ENCODE data around the gene SYPL1. TPM values are rescaled to one million over a fixed set of nuclear protein-coding genes. Genes with fewer than 3 reads are reported as not detected.

Gene SYPL1
- polyA plus RNA-seq, 1 donor: 97.0 TPM

- Histone ChIP-seq H3K27me3 (ENCODE audit: control insufficient read depth, insufficient read depth, low read length) (no peaks in the 10 kb centered on the region), H3K4me3 (ENCODE audit: low read length) (no peak overlapping the region), H3K27ac (ENCODE audit: low read length) (no peak overlapping the region), H3K4me1 (ENCODE audit: control insufficient read depth, insufficient read depth, low read length) (no peaks in the 10 kb centered on the region), H3K36me3 (ENCODE audit: control insufficient read depth, insufficient read depth, low read length) (peaks cover 30% of the 10 kb centered on the region), H3K9me3 (ENCODE audit: control insufficient read depth, low read depth, low read length) (no peaks in the 10 kb centered on the region)
- 89% methylated on average over 1 of the region's 3 CpGs for WGBS (ENCODE audit: insufficient coverage, low lambda C conversion rate)
- no peak for DNase-seq
These were observed 17.3 kb downstream of the SYPL1 start for GRCh38 chr7:106094780-106095179.

DNA sequence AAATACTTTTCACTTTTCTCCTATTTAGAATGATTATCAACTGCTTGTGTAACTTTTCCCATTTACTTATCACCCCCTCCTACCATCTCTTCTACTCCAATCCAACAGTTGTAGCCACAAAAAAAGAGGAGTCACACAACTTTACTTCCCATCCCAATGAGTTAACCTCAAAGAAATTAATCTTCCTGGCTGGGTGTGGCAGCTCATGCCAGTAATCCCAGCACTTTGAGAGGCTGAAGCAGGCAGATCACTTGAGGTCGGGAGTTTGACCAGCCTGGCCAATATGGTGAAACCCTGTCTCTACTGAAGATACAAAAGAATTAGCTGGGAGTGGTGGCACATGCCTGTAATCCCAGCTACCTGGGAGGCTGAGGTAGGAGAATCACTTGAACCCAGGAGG, 19.9 kb downstream of the SYPL1 start:
- no peaks in the 10 kb centered on the region for H3K27me3 ChIP-seq (ENCODE audit: control insufficient read depth, insufficient read depth, low read length)
- no peak for DNase-seq
- WGBS (ENCODE audit: insufficient coverage, low lambda C conversion rate): no CpG with 5 or more reads among the region's 1 CpG
- no peak overlapping the region for H3K27ac ChIP-seq (ENCODE audit: low read length)
- no peaks in the 10 kb centered on the region for H3K4me1 ChIP-seq (ENCODE audit: control insufficient read depth, insufficient read depth, low read length)
- peaks cover 30% of the 10 kb centered on the region for H3K36me3 ChIP-seq (ENCODE audit: control insufficient read depth, insufficient read depth, low read length)
- H3K9me3 ChIP-seq (ENCODE audit: control insufficient read depth, low read depth, low read length): no peaks in the 10 kb centered on the region
- no peak overlapping the region for H3K4me3 ChIP-seq (ENCODE audit: low read length)

GRCh38 chr7:106089647-106090046, 22.5 kb downstream of the SYPL1 start:
- Histone ChIP-seq H3K4me1 (ENCODE audit: control insufficient read depth, insufficient read depth, low read length) (no peaks in the 10 kb centered on the region), H3K9me3 (ENCODE audit: control insufficient read depth, low read depth, low read length) (no peaks in the 10 kb centered on the region), H3K4me3 (ENCODE audit: low read length) (no peak overlapping the region), H3K27ac (ENCODE audit: low read length) (no peak overlapping the region), H3K36me3 (ENCODE audit: control insufficient read depth, insufficient read depth, low read length) (peaks cover 22% of the 10 kb centered on the region), H3K27me3 (ENCODE audit: control insufficient read depth, insufficient read depth, low read length) (no peaks in the 10 kb centered on the region)
- 100% methylated on average over 2 of the region's 4 CpGs for WGBS (ENCODE audit: insufficient coverage, low lambda C conversion rate)
- no peak for DNase-seq

DNA sequence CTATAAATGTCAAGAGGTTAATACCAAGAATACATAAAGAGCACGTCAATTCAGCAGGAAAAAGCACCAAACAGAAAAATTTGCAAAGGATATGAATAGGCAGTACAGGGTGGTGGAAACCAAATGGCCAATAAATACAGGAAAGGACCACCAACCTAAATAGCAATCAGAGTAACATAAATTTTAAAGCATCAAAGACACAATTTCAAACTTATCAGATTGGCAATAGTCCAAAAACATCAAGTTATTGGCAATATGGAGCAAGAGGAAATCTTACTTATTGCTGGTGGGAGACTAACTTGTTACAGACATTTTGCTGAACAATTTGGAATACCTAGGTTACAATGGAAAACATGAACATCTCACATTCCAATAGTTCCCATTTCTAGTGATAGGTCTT, 24.1 kb downstream of the SYPL1 start:
- no peaks in the 10 kb centered on the region for H3K27me3 ChIP-seq (ENCODE audit: control insufficient read depth, insufficient read depth, low read length)
- no peak for DNase-seq
- no peak overlapping the region for H3K4me3 ChIP-seq (ENCODE audit: low read length)
- no CpG with 5 or more reads among the region's 1 CpG for WGBS (ENCODE audit: insufficient coverage, low lambda C conversion rate)
- no peaks in the 10 kb centered on the region for H3K9me3 ChIP-seq (ENCODE audit: control insufficient read depth, low read depth, low read length)
- H3K36me3 ChIP-seq (ENCODE audit: control insufficient read depth, insufficient read depth, low read length): peaks cover 18% of the 10 kb centered on the region
- H3K27ac ChIP-seq (ENCODE audit: low read length): no peak overlapping the region
- H3K4me1 ChIP-seq (ENCODE audit: control insufficient read depth, insufficient read depth, low read length): no peaks in the 10 kb centered on the region

DNA sequence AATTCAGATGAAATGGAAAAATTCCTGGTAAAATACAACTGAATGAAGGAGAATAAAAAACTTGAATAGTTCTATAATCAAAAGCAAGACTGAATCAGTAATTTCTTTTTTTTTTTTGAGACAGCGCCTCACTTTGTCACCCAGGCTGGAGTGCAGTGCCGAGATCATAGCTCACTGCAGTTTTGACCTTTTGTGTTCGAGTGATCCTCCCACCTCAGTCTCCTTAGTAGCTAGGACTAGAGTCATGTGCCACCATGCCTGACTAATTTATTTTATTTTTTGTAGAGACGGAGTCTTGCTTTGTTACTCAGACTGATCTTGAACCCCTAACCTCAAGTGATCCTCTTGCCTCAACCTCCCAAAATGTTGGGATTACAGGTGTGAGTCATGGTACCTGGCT, 26.1 kb downstream of the SYPL1 start:
- no peaks in the 10 kb centered on the region for H3K9me3 ChIP-seq (ENCODE audit: control insufficient read depth, low read depth, low read length)

DNA sequence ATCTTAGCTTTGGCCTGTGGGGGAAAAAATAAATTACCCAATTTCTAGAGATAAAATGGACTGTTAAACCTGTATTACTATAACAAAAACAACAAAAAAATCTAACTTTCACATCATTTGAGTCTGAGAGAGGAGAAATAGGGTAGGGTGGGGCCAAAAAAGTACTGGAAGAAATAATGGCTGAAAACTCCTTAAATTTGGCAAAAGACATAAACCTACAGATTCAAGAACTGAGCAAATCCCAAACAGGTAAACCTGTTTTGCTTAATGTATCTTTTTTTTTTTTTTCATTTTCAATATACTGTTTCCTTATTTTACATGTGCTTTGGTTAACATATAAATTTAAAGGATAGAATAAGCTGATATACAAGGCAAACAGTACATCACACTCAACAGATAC, 27.1 kb downstream of the SYPL1 start:
- no peak for DNase-seq
- H3K36me3 ChIP-seq (ENCODE audit: control insufficient read depth, insufficient read depth, low read length): peaks cover 7% of the 10 kb centered on the region
- no peak overlapping the region for H3K4me3 ChIP-seq (ENCODE audit: low read length)
- no peaks in the 10 kb centered on the region for H3K27me3 ChIP-seq (ENCODE audit: control insufficient read depth, insufficient read depth, low read length)
- no peaks in the 10 kb centered on the region for H3K9me3 ChIP-seq (ENCODE audit: control insufficient read depth, low read depth, low read length)
- no peak overlapping the region for H3K27ac ChIP-seq (ENCODE audit: low read length)
- no peaks in the 10 kb centered on the region for H3K4me1 ChIP-seq (ENCODE audit: control insufficient read depth, insufficient read depth, low read length)

More for the DNA sequence above, 26.1 kb downstream of the SYPL1 start:
- DNase-seq: no peak
- WGBS (ENCODE audit: insufficient coverage, low lambda C conversion rate): no CpG with 5 or more reads among the region's 4 CpGs
- Histone ChIP-seq H3K27me3 (ENCODE audit: control insufficient read depth, insufficient read depth, low read length) (no peaks in the 10 kb centered on the region), H3K4me1 (ENCODE audit: control insufficient read depth, insufficient read depth, low read length) (no peaks in the 10 kb centered on the region), H3K4me3 (ENCODE audit: low read length) (no peak overlapping the region), H3K36me3 (ENCODE audit: control insufficient read depth, insufficient read depth, low read length) (peaks cover 13% of the 10 kb centered on the region), H3K27ac (ENCODE audit: low read length) (no peak overlapping the region)

DNA sequence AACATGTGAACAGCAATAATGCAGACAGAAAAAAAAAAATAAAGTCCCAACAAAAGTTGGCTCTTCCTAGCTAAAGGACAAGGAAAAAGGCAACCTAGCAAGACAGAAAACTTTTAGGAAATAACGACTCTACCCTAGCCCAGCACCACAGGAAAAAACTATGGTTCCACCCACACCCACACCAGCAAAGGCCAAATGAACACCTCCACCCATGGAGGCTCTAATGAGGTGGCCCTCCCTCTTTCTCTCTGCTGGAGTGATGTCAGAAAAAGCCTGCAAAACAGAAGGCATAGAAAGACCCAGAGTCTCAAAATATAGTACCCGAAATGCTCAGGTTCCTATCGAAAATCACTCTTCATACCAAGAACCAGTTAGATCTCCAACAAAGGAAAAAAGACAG, 28.4 kb downstream of the SYPL1 start:
- no peak overlapping the region for H3K27ac ChIP-seq (ENCODE audit: low read length)
- DNase-seq: no peak
- no peaks in the 10 kb centered on the region for H3K27me3 ChIP-seq (ENCODE audit: control insufficient read depth, insufficient read depth, low read length)
- WGBS (ENCODE audit: insufficient coverage, low lambda C conversion rate): no CpG with 5 or more reads among the region's 3 CpGs
- peaks cover 2% of the 10 kb centered on the region for H3K36me3 ChIP-seq (ENCODE audit: control insufficient read depth, insufficient read depth, low read length)
- H3K4me1 ChIP-seq (ENCODE audit: control insufficient read depth, insufficient read depth, low read length): no peaks in the 10 kb centered on the region
- no peak overlapping the region for H3K4me3 ChIP-seq (ENCODE audit: low read length)
- no peaks in the 10 kb centered on the region for H3K9me3 ChIP-seq (ENCODE audit: control insufficient read depth, low read depth, low read length)

DNA sequence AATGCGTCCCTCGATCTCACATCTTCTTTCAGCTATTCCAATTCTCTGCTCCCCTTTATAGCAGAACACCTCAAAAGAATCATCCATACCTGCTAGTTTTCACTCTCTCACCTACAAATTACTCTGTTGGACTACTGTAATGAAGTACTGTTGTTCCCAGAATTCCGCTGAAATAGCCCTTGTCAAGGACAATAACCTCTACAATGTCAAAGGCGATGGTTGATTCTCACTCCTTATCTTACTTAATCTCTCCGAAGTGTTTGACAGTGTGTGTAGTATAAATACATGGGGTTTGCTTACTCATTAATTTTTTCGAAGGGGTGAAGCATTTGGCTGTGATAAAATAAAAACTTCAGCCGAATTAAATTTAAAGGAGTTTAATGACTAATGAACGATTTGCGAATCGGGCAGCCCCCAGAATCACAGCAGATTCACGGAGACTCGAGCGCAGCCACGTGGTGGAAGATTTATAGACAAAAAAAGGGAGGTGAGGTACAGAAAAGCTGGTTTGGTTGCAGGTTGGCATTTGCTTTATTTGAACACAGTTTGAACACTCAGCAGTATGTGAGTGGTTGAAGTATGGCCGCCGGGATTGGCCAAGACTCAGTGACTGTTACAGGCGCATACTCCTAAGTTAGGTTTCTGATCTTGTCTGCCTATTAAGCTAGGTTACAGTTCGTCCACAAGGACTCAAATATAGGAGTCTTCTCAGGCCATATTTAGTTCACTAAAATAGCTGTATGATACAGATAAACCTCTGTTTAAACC, 29.8 kb downstream of the SYPL1 start:
- 37% methylated on average over 3 of the region's 18 CpGs for WGBS (ENCODE audit: insufficient coverage, low lambda C conversion rate)
- Histone ChIP-seq H3K4me1 (ENCODE audit: control insufficient read depth, insufficient read depth, low read length) (no peaks in the 10 kb centered on the region), H3K27me3 (ENCODE audit: control insufficient read depth, insufficient read depth, low read length) (no peaks in the 10 kb centered on the region), H3K9me3 (ENCODE audit: control insufficient read depth, low read depth, low read length) (no peaks in the 10 kb centered on the region), H3K36me3 (ENCODE audit: control insufficient read depth, insufficient read depth, low read length) (no peaks in the 10 kb centered on the region), H3K27ac (ENCODE audit: low read length) (no peak overlapping the region), H3K4me3 (ENCODE audit: low read length) (no peak overlapping the region)
- DNase-seq: no peak

DNA sequence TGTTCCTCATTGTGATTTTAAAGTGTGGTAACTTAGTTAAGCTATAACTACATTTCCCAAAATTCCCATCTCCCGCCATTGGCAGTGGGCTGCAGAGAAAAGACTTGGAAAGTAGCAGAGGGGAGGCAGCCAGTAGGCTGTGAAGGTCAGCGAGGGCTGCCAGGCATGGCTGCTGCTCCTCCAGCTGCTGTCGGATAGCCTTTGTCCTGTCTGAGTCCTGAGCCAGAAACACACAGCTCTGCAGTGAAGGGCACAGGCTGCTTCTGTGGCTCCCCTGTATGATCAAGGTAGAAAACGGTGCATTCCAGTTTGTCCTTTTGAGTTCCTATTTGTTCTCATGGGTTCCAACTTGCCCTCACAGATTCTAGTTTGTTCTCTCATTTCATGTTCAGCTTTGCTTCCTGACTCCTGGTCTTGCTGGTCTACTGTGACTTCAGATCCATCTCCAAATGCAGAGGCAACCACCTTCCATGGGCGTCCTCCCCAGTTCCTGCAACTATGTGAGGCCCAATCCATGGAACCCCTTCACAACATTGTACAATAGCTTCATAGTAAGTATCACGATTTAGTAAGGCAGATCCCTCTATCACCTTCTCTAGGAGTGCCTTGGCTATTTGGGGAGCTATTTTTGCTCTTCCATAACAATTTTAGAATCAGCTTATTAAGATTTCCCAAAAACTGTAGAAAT, 31.7 kb downstream of the SYPL1 start:
- H3K36me3 ChIP-seq (ENCODE audit: control insufficient read depth, insufficient read depth, low read length): no peaks in the 10 kb centered on the region
- no peak overlapping the region for H3K27ac ChIP-seq (ENCODE audit: low read length)
- no peak for DNase-seq
- no peaks in the 10 kb centered on the region for H3K4me1 ChIP-seq (ENCODE audit: control insufficient read depth, insufficient read depth, low read length)
- H3K27me3 ChIP-seq (ENCODE audit: control insufficient read depth, insufficient read depth, low read length): no peaks in the 10 kb centered on the region
- H3K4me3 ChIP-seq (ENCODE audit: low read length): no peak overlapping the region
- WGBS (ENCODE audit: insufficient coverage, low lambda C conversion rate): 100% methylated on average over 1 of the region's 6 CpGs
- no peaks in the 10 kb centered on the region for H3K9me3 ChIP-seq (ENCODE audit: control insufficient read depth, low read depth, low read length)

DNA sequence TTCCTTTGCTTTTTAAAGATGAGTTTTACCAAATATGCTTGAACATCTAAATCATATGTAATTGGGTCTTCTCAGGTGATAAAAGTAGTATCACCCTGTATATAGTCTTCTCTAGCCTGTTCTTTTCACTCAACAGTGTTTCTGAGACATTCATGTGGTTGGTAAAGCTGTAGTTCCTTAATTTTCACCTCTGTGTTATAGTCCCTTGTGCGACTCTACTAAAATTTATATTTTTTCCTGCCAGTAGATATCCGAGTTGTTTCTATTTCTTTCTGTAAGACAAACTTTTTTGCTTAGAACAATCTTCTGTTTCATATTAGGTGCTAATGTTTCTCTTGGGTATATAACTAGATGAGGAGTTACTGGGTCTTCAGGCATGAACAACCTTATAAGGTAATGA, 35.6 kb downstream of the SYPL1 start:
- Histone ChIP-seq H3K4me1 (ENCODE audit: control insufficient read depth, insufficient read depth, low read length) (no peaks in the 10 kb centered on the region), H3K4me3 (ENCODE audit: low read length) (no peak overlapping the region), H3K27ac (ENCODE audit: low read length) (no peak overlapping the region), H3K36me3 (ENCODE audit: control insufficient read depth, insufficient read depth, low read length) (no peaks in the 10 kb centered on the region), H3K9me3 (ENCODE audit: control insufficient read depth, low read depth, low read length) (no peaks in the 10 kb centered on the region), H3K27me3 (ENCODE audit: control insufficient read depth, insufficient read depth, low read length) (no peaks in the 10 kb centered on the region)
- DNase-seq: no peak
- 92% methylated on average over 2 of the region's 2 CpGs for WGBS (ENCODE audit: insufficient coverage, low lambda C conversion rate)

DNA sequence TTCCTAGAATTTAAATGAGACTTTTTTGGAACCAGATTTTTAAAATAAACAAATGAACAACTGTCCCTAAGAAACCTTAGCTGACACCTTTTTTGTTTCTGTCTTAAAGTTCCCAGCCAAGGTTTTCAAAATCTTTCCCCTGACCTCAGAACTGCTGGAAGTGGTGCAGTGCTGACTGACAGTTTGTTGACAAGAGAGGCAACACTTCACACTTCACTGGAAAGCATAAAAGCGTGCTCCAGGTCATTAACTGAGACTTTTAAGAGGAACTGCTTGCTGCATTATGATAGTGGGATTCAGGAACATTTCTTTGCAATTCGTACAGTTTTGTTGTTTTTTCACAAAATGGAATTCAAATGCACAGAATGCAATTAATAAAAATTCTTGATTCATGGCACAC, 36.2 kb downstream of the SYPL1 start:
- 83% methylated on average over 1 of the region's 2 CpGs for WGBS (ENCODE audit: insufficient coverage, low lambda C conversion rate)
- Histone ChIP-seq H3K4me3 (ENCODE audit: low read length) (no peak overlapping the region), H3K27ac (ENCODE audit: low read length) (no peak overlapping the region), H3K36me3 (ENCODE audit: control insufficient read depth, insufficient read depth, low read length) (no peaks in the 10 kb centered on the region), H3K9me3 (ENCODE audit: control insufficient read depth, low read depth, low read length) (no peaks in the 10 kb centered on the region), H3K27me3 (ENCODE audit: control insufficient read depth, insufficient read depth, low read length) (no peaks in the 10 kb centered on the region), H3K4me1 (ENCODE audit: control insufficient read depth, insufficient read depth, low read length) (no peaks in the 10 kb centered on the region)
- no peak for DNase-seq

Data from large intestine (tissue), 3 donors.